ENCODE measurements around the gene ANKRD12.

GRCh38 chr18:9321736-9322135 is 185.2 kb downstream of the ANKRD12 start:
- TF ChIP-seq, protein P1, sequence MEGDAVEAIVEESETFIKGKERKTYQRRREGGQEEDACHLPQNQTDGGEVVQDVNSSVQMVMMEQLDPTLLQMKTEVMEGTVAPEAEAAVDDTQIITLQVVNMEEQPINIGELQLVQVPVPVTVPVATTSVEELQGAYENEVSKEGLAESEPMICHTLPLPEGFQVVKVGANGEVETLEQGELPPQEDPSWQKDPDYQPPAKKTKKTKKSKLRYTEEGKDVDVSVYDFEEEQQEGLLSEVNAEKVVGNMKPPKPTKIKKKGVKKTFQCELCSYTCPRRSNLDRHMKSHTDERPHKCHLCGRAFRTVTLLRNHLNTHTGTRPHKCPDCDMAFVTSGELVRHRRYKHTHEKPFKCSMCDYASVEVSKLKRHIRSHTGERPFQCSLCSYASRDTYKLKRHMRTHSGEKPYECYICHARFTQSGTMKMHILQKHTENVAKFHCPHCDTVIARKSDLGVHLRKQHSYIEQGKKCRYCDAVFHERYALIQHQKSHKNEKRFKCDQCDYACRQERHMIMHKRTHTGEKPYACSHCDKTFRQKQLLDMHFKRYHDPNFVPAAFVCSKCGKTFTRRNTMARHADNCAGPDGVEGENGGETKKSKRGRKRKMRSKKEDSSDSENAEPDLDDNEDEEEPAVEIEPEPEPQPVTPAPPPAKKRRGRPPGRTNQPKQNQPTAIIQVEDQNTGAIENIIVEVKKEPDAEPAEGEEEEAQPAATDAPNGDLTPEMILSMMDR (IDR thresholded peaks at IDR 0.05): no peak
- TF ChIP-seq EP300 (IDR thresholded peaks at IDR 0.05): no peak
- no peak for TF ChIP-seq POLR2A (IDR thresholded peaks at IDR 0.05)
- no peak for TF ChIP-seq POLR2AphosphoS5 (IDR thresholded peaks at IDR 0.05)

All from upper lobe of left lung (tissue), 4 donors.